ENCODE results near the gene DTX1. TPM values are rescaled to one million over a fixed set of nuclear protein-coding genes. Genes with fewer than 3 reads are reported as not detected.

DTX1 gene
- total RNA-seq, 1 donor from 2014 or later = 4.3 TPM

DNA sequence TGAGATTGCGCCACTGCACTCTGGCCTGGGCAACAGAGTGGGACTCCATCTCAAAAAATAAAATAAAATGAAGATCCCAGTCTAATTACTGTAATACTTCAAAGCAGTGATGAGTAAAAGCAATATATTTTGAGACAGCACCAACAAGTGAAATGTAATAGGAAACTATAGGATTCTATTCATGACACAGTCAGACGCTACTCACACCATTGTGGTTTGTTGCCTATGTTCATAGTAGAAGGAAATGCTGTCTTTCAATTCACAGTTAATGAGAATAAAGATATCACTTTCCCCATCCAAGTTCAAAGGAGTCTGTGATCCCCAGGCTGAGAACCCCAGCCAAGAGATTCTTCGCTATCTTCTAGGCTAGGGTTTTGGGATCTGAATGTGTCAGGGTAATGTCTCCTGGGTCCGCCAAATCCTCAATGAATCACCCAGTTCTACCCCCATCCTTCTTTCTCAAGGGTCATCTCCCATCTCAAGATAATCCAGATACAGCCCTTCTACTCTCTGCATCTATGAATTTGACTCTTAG is 16.6 kb upstream of the DTX1 start:
- Mint-ChIP-seq H3K9me3 (ENCODE audit: unreplicated experiment) (no peaks in the 10 kb centered on the region), H3K27me3 (ENCODE audit: unreplicated experiment) (peaks cover 2% of the 10 kb centered on the region), H3K36me3 (ENCODE audit: unreplicated experiment) (peaks cover 4% of the 10 kb centered on the region), H3K4me1 (ENCODE audit: low read depth, unreplicated experiment) (peaks cover 4% of the 10 kb centered on the region), H3K4me3 (ENCODE audit: unreplicated experiment) (no peak overlapping the region), H3K27ac (ENCODE audit: unreplicated experiment) (no peak overlapping the region)
- TF ChIP-seq, protein P1, sequence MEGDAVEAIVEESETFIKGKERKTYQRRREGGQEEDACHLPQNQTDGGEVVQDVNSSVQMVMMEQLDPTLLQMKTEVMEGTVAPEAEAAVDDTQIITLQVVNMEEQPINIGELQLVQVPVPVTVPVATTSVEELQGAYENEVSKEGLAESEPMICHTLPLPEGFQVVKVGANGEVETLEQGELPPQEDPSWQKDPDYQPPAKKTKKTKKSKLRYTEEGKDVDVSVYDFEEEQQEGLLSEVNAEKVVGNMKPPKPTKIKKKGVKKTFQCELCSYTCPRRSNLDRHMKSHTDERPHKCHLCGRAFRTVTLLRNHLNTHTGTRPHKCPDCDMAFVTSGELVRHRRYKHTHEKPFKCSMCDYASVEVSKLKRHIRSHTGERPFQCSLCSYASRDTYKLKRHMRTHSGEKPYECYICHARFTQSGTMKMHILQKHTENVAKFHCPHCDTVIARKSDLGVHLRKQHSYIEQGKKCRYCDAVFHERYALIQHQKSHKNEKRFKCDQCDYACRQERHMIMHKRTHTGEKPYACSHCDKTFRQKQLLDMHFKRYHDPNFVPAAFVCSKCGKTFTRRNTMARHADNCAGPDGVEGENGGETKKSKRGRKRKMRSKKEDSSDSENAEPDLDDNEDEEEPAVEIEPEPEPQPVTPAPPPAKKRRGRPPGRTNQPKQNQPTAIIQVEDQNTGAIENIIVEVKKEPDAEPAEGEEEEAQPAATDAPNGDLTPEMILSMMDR (IDR thresholded peaks at IDR 0.05; ENCODE audit: partially characterized antibody, unreplicated experiment) = no peak
- no peak for DNase-seq

DNA sequence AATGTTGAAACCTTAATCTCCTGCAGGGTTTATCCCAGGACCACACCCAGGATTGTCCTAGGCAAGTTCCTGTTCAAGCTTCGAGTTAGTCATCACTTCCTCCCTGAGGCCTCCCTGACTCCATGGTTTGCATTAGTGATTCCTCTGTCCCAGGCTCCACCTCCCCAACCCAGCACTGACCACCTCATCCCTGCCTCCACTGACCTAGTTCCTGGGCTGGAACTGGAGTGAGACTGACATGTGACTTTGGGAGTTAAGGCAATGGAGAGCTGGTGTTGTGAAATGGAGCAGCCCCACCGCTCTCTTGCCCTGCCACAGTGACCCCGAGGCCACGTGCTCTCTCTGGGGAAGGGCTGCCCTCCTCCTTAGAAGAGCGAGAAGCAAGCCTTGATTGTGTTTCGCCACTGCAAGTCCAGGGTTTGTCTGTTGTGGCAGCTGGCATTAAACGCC is 15.8 kb upstream of the DTX1 start:
- TF ChIP-seq, protein P1 (IDR thresholded peaks at IDR 0.05; ENCODE audit: partially characterized antibody, unreplicated experiment) = no peak
- peaks cover 4% of the 10 kb centered on the region for H3K4me1 Mint-ChIP-seq (ENCODE audit: low read depth, unreplicated experiment)
- peaks cover 2% of the 10 kb centered on the region for H3K27me3 Mint-ChIP-seq (ENCODE audit: unreplicated experiment)
- H3K27ac Mint-ChIP-seq (ENCODE audit: unreplicated experiment) = no peak overlapping the region
- no peak for DNase-seq
- H3K4me3 Mint-ChIP-seq (ENCODE audit: unreplicated experiment) = no peak overlapping the region
- H3K36me3 Mint-ChIP-seq (ENCODE audit: unreplicated experiment) = peaks cover 4% of the 10 kb centered on the region
- H3K9me3 Mint-ChIP-seq (ENCODE audit: unreplicated experiment) = no peaks in the 10 kb centered on the region

DNA sequence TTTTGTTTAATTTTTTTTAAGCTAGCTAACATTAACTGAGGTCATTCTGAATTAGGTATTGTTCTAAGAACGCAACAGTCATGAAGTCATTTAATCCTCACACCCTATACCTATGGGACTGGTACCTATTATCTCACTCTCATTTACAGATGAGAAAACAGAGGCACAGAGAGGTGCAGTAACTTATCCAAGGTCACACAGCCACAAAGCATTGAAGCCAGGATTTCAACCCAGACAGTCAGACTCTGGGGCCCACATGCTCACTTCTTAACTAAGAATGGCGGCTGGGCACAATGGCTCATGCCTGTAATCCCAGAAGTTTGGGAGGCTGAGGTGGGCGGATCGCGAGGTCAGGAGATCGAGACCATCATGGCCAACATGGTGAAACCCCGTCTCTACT is 15.0 kb upstream of the DTX1 start:
- H3K27ac Mint-ChIP-seq (ENCODE audit: unreplicated experiment) = no peak overlapping the region
- no peak overlapping the region for H3K4me3 Mint-ChIP-seq (ENCODE audit: unreplicated experiment)
- TF ChIP-seq, protein P1 (IDR thresholded peaks at IDR 0.05; ENCODE audit: partially characterized antibody, unreplicated experiment) = no peak
- H3K9me3 Mint-ChIP-seq (ENCODE audit: unreplicated experiment) = no peaks in the 10 kb centered on the region
- peaks cover 4% of the 10 kb centered on the region for H3K4me1 Mint-ChIP-seq (ENCODE audit: low read depth, unreplicated experiment)
- no peak for DNase-seq
- H3K36me3 Mint-ChIP-seq (ENCODE audit: unreplicated experiment) = peaks cover 4% of the 10 kb centered on the region
- peaks cover 2% of the 10 kb centered on the region for H3K27me3 Mint-ChIP-seq (ENCODE audit: unreplicated experiment)

DNA sequence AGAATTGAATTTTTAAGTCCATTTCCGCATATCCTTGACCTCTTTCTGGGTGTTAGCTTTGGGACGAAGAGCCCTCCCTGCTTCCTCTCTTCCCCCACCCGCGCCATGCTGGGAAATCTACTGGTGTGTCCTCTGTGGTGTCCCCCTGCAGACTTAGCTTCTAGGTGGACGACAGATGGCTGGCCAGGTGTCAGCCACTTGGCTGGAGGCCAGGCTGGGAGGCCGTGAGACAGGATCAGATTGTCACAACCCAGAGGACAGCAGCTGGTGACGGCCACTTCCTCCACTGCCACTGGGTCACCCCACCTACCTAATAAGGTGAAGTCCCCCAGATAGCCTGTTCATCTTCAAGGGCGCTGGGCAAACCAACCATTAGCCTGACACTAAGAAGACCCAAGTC is 13.3 kb upstream of the DTX1 start:
- H3K4me3 Mint-ChIP-seq (ENCODE audit: unreplicated experiment) = no peak overlapping the region
- no peak overlapping the region for H3K27ac Mint-ChIP-seq (ENCODE audit: unreplicated experiment)
- no peaks in the 10 kb centered on the region for H3K9me3 Mint-ChIP-seq (ENCODE audit: unreplicated experiment)
- peaks cover 2% of the 10 kb centered on the region for H3K27me3 Mint-ChIP-seq (ENCODE audit: unreplicated experiment)
- peaks cover 4% of the 10 kb centered on the region for H3K4me1 Mint-ChIP-seq (ENCODE audit: low read depth, unreplicated experiment)
- DNase-seq = no peak
- TF ChIP-seq, protein P1 (IDR thresholded peaks at IDR 0.05; ENCODE audit: partially characterized antibody, unreplicated experiment) = no peak
- peaks cover 4% of the 10 kb centered on the region for H3K36me3 Mint-ChIP-seq (ENCODE audit: unreplicated experiment)

DNA sequence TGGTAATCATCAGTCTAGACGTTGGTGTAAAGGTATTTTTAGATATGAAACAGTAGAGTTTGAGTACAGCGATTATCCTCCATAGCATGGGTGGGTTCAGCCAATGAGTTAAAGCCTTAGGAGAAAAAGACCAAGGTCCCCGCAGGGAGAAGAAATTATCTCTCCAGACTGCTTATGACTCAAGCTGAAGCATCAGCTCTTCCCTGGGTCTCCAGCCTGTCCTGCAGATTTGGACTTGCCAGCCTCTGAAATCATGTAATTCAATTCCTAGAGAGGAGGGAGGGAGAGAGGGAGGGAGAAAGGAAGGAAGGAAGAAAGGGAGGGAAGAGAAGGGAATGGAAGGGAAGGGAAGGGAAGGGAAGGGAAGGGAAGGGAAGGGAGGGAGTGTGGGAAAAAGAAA is 12.0 kb upstream of the DTX1 start:
- Mint-ChIP-seq H3K27me3 (ENCODE audit: unreplicated experiment) (peaks cover 2% of the 10 kb centered on the region), H3K36me3 (ENCODE audit: unreplicated experiment) (peaks cover 4% of the 10 kb centered on the region)

More for the DNA sequence above, 12.0 kb upstream of the DTX1 start:
- Mint-ChIP-seq H3K27ac (ENCODE audit: unreplicated experiment) (no peak overlapping the region), H3K9me3 (ENCODE audit: unreplicated experiment) (no peaks in the 10 kb centered on the region), H3K4me3 (ENCODE audit: unreplicated experiment) (no peak overlapping the region), H3K4me1 (ENCODE audit: low read depth, unreplicated experiment) (peaks cover 4% of the 10 kb centered on the region)
- TF ChIP-seq, protein P1 (IDR thresholded peaks at IDR 0.05; ENCODE audit: partially characterized antibody, unreplicated experiment) = no peak
- DNase-seq = no peak
